ENCODE data around the gene LRRC3. TPM values are rescaled to one million over a fixed set of nuclear protein-coding genes. Genes with fewer than 3 reads are reported as not detected.

Gene LRRC3
- polyA plus RNA-seq, 1 of the 3 experiments (the other 2 are of a cell fraction), result 2.3 TPM

- TF ChIP-seq PBX3 (IDR thresholded peaks at IDR 0.05), result no peak
Measured at GRCh38 chr21:44495611-44496563, 40.6 kb downstream of the LRRC3 start (continued).

GRCh38 chr21:44496564-44497550, 41.5 kb downstream of the LRRC3 start:
- Histone ChIP-seq H3K79me2 (ENCODE audit: insufficient read depth) (no peaks in the 10 kb centered on the region), H3K9me3 (peaks cover 11% of the 10 kb centered on the region; the same call in 1 of the 2 replicates), H3K36me3 (replicated peaks in 1 of 2; ENCODE audit: control insufficient read depth in 1 of 2, insufficient read depth in 2 of 2, low read length in 1 of 2) (no peaks in the 10 kb centered on the region), H2AFZ (ENCODE audit: low read depth) (no peak overlapping the region), H3K9me2 (no peaks in the 10 kb centered on the region), H3K27ac (ENCODE audit: low read depth in 2 of 2, low read length in 1 of 2) (no peak overlapping the region), H3K9ac (no peak overlapping the region), H3K4me3 (ENCODE audit: low read depth in 2 of 2, low read length in 1 of 2) (no peak overlapping the region), H3F3A (replicated peaks; ENCODE audit: insufficient read depth) (no peaks in the 10 kb centered on the region), H3K4me1 (ENCODE audit: control insufficient read depth in 1 of 2, insufficient read depth in 2 of 2, low read depth in 1 of 2, low read length in 1 of 2) (no peaks in the 10 kb centered on the region), H3K4me2 (no peak overlapping the region), H3K27me3 (ENCODE audit: insufficient read depth) (peaks cover 18% of the 10 kb centered on the region), H4K20me1 (ENCODE audit: insufficient read depth) (no peaks in the 10 kb centered on the region)
- ChIA-PET CTCF (interaction anchor here (0.6 to 4.4 kb wide), 3 partner anchors 13 to 297 kb away, joined by 3 to 21 read pairs (median 4); no protein-coding TSS in a partner anchor), POLR2A (no interaction called here)
- no peak for DNase-seq
- 68% methylated on average over 23 of the region's 27 CpGs for WGBS (ENCODE audit: low lambda C conversion rate)
- TF ChIP-seq PBX3 (IDR thresholded peaks at IDR 0.05) (no peak), TCF12 (IDR thresholded peaks at IDR 0.05) (no peak), EP300 (IDR thresholded peaks at IDR 0.05; ENCODE audit: borderline replicate concordance in 1 of 2, low read depth in 1 of 2, low read length in 1 of 2) (no peak), GABPA (IDR thresholded peaks at IDR 0.05; ENCODE audit: low read depth) (no peak), TEAD4 (IDR thresholded peaks at IDR 0.05; ENCODE audit: borderline replicate concordance, insufficient read depth) (no peak), SIN3A (IDR thresholded peaks at IDR 0.05; ENCODE audit: borderline replicate concordance, low read depth, low read length) (no peak), SMC3 (IDR thresholded peaks at IDR 0.05; ENCODE audit: low read depth, low read length) (no peak), NFIC (IDR thresholded peaks at IDR 0.05; ENCODE audit: borderline replicate concordance) (no peak)

GRCh38 chr21:44497703-44498126, 42.4 kb downstream of the LRRC3 start:
- H4K20me1 ChIP-seq (ENCODE audit: insufficient read depth), result no peaks in the 10 kb centered on the region
- ChIA-PET CTCF (no interaction called here), POLR2A (no interaction called here)
- 60% methylated on average over 6 of the region's 6 CpGs for WGBS (ENCODE audit: low lambda C conversion rate)
- H3K27ac ChIP-seq (ENCODE audit: low read depth in 2 of 2, low read length in 1 of 2), result no peak overlapping the region
- H3K4me1 ChIP-seq (ENCODE audit: control insufficient read depth in 1 of 2, insufficient read depth in 2 of 2, low read depth in 1 of 2, low read length in 1 of 2), result no peaks in the 10 kb centered on the region
- no peaks in the 10 kb centered on the region for H3K79me2 ChIP-seq (ENCODE audit: insufficient read depth)
- H3K36me3 ChIP-seq (replicated peaks in 1 of 2; ENCODE audit: control insufficient read depth in 1 of 2, insufficient read depth in 2 of 2, low read length in 1 of 2), result no peaks in the 10 kb centered on the region
- DNase-seq, result no peak
- no peak overlapping the region for H3K4me3 ChIP-seq (ENCODE audit: low read depth in 2 of 2, low read length in 1 of 2)
- H3K9ac ChIP-seq, result no peak overlapping the region
- no peaks in the 10 kb centered on the region for H3K9me2 ChIP-seq
- H3K9me3 ChIP-seq, result peaks cover 5% of the 10 kb centered on the region; the same call in 1 of the 2 replicates
- H3K4me2 ChIP-seq, result no peak overlapping the region
- peaks cover 25% of the 10 kb centered on the region for H3K27me3 ChIP-seq (ENCODE audit: insufficient read depth)
- H2AFZ ChIP-seq (ENCODE audit: low read depth), result no peak overlapping the region
- H3F3A ChIP-seq (replicated peaks; ENCODE audit: insufficient read depth), result no peaks in the 10 kb centered on the region
- TF ChIP-seq USF1 (IDR thresholded peaks at IDR 0.05; ENCODE audit: borderline replicate concordance, low read depth) (no peak), ELF1 (IDR thresholded peaks at IDR 0.05) (no peak), TCF12 (IDR thresholded peaks at IDR 0.05) (no peak), ZBTB33 (IDR thresholded peaks at IDR 0.05; ENCODE audit: borderline replicate concordance, low read depth) (no peak), CTCF (IDR thresholded peaks at IDR 0.05) (no peak), MXI1 (IDR thresholded peaks at IDR 0.05; ENCODE audit: low read depth, low read length) (no peak), EZH2phosphoT487 (IDR thresholded peaks at IDR 0.05; ENCODE audit: borderline replicate concordance, low read depth) (no peak), JUND (IDR thresholded peaks at IDR 0.05) (no peak)

All from SK-N-SH (cell line).